ENCODE measurements around the gene CMC1.

Gene CMC1

GRCh38 chr3:28308196-28308595 is 66.8 kb downstream of the CMC1 start:
- DNase-seq, result no peak

- no peak for DNase-seq
Measured at GRCh38 chr3:28315711-28316110, 74.3 kb downstream of the CMC1 start.

GRCh38 chr3:28316226-28316625 is 74.8 kb downstream of the CMC1 start:
- no peak for DNase-seq

- peak; percentile 5 to 56 for DNase-seq
Measured at GRCh38 chr3:28317438-28318022, 76.1 kb downstream of the CMC1 start.

- no peak for DNase-seq
Measured at GRCh38 chr3:28320981-28321380, 79.6 kb downstream of the CMC1 start.

- no peak for DNase-seq
Measured at GRCh38 chr3:28322464-28322863, 81.0 kb downstream of the CMC1 start.

- no peak for DNase-seq
Measured at GRCh38 chr3:28326458-28326926, 85.1 kb downstream of the CMC1 start.

- DNase-seq, result peak in 1 of 2 experiments; percentile 12
Measured at GRCh38 chr3:28328188-28329151, 87.1 kb downstream of the CMC1 start.

GRCh38 chr3:28334552-28334951 is 93.1 kb downstream of the CMC1 start:
- DNase-seq, result no peak

GRCh38 chr3:28335246-28335645 is 93.8 kb downstream of the CMC1 start:
- DNase-seq, result no peak

- no peak for DNase-seq
Measured at GRCh38 chr3:28337230-28337629, 95.8 kb downstream of the CMC1 start.

- DNase-seq, result no peak
Measured at GRCh38 chr3:28343144-28343543, 101.7 kb downstream of the CMC1 start.

- no peak for DNase-seq
Measured at GRCh38 chr3:28345690-28346089, 104.3 kb downstream of the CMC1 start.

- peak in 1 of 2 experiments; percentile 22 for DNase-seq
Measured at GRCh38 chr3:28347374-28348264, 106.2 kb downstream of the CMC1 start.

- no peak for DNase-seq
Measured at GRCh38 chr3:28348265-28348628, 106.8 kb downstream of the CMC1 start.

- peak; percentile 93 to 95 for DNase-seq
Measured at GRCh38 chr3:28348629-28349468, 107.4 kb downstream of the CMC1 start, which contains the start of the genes AZI2 and ZCWPW2. TSS of gene AZI2 (minus strand) at chr3:28348824. CDS start at chr3:28340617, 8,207 bp downstream. TSS of gene ZCWPW2 (plus strand) at chr3:28348721. CDS start at chr3:28413069, 64,348 bp downstream.

- DNase-seq, result no peak
Measured at GRCh38 chr3:28349469-28350000, 108.1 kb downstream of the CMC1 start.

All from NCI-H524 (cell line).